Measurements from ENCODE around the gene PTP4A2. TPM values are rescaled to one million over a fixed set of nuclear protein-coding genes. Genes with fewer than 3 reads are reported as not detected.
"Not testable (repeated sequence)": the region's sequence is repeated elsewhere in the genome, so short reads cannot be mapped to it uniquely, and the experiment has no call there.

PTP4A2 gene
- polyA plus RNA-seq, 3 donors, result 169 to 202 (median 195) TPM

DNA sequence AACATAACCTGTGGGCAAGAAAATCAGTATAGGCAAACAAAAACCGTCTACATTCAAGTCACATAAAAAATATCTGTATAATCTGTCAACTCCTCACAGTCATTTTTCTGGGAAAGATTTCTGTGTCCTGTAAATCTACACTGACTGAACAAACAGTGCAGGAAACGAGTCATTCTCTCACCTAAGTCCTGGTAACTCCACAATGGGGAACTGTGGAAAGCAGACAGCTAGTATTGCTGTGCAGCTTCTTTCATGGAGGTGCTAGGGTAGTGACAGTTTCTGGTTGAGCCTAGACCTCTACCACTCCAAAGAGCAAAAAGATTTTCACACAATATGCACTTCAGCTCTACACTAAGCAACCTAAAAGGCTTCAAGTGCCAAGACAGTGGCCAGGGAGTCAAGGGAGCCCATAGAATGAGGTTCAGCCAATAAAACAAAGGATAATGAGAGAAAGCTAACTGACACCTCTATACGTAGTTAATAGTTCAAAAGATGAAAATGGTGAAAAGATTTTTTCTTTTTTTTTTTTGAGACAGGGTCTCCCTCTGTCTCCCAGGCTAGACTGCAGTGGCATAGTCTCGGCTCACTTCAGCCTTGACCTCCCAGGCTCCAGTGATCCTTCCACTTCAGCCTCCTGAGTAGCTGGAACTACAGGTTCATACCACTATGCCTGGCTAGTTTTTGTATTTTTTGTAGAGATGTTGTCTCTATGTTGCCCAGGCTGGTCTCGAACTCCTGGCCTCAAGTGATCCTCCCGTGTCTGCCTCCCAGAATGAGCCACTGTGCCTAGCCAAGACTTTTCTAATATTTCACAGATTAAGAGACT, 5.5 kb downstream of the PTP4A2 start:
- DNase-seq, result no peak

- DNase-seq, result no peak
These were observed 6.5 kb downstream of the PTP4A2 start for GRCh38 chr1:31931593-31932225.

GRCh38 chr1:31930836-31931592, 7.2 kb downstream of the PTP4A2 start:
- DNase-seq, result no peak

DNA sequence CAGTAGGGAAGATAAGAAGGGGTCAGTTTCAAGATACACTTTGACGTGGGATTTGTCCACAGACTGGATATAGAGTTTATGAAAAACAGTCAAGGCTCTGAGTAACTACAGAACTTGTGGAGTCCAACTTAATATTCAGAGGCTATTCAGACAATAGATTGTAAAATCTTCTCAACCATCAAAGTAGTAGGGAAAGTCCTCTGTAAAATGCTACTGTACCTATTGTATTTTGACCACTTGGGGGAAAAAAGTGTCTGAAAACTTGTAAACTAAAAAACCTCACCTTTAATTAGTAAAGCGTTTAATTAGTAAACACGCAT, 10.5 kb downstream of the PTP4A2 start:
- DNase-seq, result no peak

GRCh38 chr1:31926853-31927660, 11.1 kb downstream of the PTP4A2 start:
- no peak for DNase-seq

DNA sequence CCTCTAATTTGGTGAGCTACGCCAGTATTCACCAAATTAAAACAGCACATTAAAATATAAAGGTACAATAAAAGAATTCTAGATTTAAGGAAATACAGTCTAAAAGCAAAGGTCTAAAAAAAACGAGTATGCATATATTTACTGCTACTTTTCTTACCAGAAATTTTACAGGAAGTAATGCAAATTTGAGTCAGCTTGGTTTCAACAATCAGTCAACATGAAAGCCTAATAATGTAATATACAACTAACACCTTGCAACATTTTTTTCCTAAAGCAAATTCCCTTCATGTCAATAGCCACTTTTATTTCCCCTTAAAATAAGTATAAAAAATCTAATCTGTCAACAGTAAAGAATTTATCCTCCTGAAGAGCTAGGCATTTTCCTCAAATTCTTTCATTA, 11.9 kb downstream of the PTP4A2 start:
- no peak for DNase-seq

DNA sequence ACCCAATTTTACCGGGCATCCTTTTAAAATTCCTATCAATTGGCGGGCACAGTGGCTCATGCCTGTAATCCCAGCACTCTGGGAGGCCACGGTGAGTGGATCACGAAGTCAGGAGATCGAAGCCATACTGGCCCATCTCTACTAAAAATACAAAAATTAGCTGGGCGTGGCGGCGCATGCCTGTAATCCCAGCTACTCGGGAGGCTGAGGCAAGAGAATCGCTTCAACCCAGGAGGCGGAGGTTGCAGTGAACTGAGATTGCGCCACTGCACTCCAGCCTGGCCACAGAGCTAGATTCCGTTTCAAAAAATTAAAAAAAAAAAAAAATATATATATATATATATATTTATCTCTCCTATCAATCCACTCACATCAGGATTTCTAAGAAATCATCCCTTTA, 12.3 kb downstream of the PTP4A2 start:
- DNase-seq, result not testable (repeated sequence)

DNA sequence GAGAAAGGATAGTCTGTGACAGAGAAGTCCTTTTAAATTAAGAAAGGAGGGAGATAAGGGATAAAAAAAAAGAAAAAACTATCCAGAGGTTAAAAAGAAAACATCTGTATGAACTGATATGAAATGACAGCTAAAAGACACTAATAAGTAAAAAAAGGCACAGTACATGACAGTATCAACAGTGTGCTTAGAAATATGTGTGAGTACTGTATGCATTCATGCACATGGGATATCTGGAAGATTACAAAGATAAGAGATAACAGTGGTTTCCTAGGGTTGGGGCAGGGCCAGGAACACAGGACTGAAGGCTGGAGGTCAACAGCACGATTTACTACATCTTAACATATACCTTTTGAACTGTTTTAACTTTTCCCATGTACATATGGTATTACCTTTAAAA, 13.3 kb downstream of the PTP4A2 start:
- DNase-seq, result no peak

- DNase-seq, result no peak
These were observed 14.2 kb downstream of the PTP4A2 start for GRCh38 chr1:31923901-31924535.

GRCh38 chr1:31920956-31921355, 17.2 kb downstream of the PTP4A2 start:
- no peak for DNase-seq

GRCh38 chr1:31919591-31919990, 18.6 kb downstream of the PTP4A2 start:
- DNase-seq, result no peak

DNA sequence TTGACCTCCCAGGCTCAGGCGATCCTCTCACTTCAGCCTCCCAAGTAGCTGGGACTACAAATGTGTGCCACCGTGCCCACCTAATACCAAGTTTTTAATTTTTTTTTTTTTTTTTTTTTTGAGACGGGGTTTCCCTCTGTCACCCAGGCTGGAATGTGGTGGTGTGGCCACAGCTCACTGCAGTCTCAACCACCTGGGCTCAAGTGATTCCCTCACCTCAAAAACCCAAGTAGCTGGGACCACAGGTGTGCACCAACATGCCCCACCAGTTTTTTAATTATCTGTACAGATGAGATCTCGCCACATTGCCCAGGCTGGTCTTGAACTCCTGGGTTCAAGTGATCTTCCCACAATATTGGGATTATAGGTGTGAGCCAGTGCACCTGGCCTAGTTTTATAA, 22.7 kb downstream of the PTP4A2 start:
- DNase-seq, result no peak

GRCh38 chr1:31913968-31914367, 24.2 kb downstream of the PTP4A2 start:
- DNase-seq, result no peak

DNA sequence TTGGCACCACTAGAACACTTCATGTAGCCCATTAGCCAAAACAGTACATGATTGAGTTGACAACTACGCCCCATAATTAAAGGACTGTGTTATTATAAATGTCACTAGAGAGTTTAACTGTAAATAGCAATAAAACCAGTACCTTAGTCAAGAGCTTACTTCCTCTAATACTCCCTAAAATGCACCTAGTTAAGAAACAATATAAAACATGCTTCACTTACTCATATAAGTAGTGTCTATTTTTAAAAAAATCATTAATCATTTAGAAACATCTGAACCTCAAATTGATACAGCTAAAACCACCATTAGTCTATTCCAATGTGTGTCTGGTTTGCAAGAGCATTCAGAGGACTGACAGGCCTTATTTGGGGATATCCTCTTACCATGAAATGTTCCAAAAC, 25.3 kb downstream of the PTP4A2 start:
- no peak for DNase-seq

GRCh38 chr1:31911994-31912780, 26.0 kb downstream of the PTP4A2 start:
- no peak for DNase-seq

- no peak for DNase-seq
These were observed 27.2 kb downstream of the PTP4A2 start for GRCh38 chr1:31910933-31911332.

DNA sequence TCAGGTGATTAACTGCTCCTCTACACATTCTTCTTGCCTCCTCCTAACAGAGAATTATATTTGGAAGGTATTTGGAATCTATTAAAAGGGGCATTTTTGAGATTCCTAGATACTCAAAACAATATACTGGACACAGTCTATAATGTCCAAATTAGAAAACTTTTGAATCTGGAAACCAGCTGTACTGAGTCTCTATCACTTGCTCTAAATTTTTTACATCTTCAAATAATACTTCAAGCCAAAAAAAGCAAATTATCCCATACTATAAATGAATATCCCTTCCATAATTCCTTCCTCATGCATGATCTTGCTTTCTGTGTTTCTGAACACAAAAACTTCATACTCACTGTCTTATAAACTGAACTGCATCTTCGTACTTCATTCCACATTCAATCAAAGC, 28.5 kb downstream of the PTP4A2 start:
- DNase-seq, result no peak

DNA sequence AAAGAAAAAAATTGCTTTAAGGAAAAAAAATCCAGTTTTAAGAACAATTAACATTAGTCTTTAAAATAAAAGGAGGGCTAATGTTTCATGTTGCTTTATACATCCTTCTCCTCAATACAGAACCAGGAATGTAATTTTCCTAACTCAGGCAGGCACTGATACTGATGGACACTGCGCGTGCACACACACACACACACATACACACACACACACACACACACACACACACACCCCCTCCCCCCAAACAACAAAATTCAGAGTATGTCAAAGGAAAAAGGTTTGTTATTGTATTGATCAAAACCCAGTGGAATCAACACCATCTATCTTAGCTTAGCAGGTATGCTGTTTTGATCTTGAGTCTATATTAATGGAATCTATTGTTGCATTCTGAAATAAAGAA, 31.6 kb downstream of the PTP4A2 start:
- DNase-seq, result no peak

DNA sequence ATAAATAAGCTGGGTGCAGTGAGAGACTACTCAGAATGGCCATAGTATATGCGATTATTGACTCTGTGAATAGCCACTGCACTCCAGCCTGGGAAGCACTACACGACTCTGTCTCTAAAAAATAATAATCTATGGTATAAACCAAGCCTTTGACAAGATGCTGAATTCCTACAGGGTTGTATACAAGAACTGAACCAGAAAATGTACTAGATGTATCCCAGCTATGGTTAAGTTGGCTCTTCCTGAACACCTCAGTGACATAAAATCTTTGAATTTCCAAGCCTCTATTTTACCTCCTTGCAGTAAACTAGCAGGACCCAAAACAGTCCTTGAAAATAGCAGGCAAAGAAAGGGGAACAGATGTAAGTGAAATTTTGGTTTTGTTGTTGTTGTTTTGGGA, 32.5 kb downstream of the PTP4A2 start:
- DNase-seq, result no peak

DNA sequence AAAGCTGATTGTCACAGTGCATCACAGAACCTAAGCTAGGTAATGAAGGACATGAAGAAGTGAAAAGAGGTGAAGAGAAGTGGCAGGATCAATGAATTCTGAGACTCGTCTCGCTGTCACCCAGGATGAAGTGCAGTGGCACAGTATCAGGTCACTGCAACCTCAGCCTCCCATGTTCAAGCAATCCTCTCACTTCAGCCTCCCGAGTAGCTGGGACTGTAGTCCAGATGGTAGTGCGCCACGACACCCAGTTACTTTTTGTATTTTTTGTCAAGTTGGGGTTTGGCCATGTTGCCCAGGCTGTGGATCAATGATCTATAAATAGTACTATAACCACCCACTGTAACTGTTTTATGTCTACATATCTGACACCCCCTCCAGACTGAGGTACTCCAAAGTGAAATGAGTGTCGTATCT, 33.1 kb downstream of the PTP4A2 start:
- DNase-seq, result no peak

Measured in renal pelvis (tissue), 4 donors.